Measurements from ENCODE around the gene PKD1.
"Not testable (repeated sequence)": the region's sequence is repeated elsewhere in the genome, so short reads cannot be mapped to it uniquely, and the experiment has no call there.

- not testable (repeated sequence) for TF ChIP-seq POLR2AphosphoS5 (IDR thresholded peaks at IDR 0.05; ENCODE audit: low read depth, low read length); SPI1 (IDR thresholded peaks at IDR 0.05; ENCODE audit: low read depth, low read length); POU2F2 (IDR thresholded peaks at IDR 0.05; ENCODE audit: low read depth, low read length); POLR2A (IDR thresholded peaks at IDR 0.05; ENCODE audit: low read depth, low read length); TAF1 (IDR thresholded peaks at IDR 0.05; ENCODE audit: low read depth, low read length); PAX5 (IDR thresholded peaks at IDR 0.05; ENCODE audit: insufficient read depth, low read length, severe bottlenecking)
Observed at GRCh38 chr16:2105291-2105690, 30.4 kb downstream of the PKD1 start.

All from GM12891 (cell line).